Transverse colon (tissue), 4 donors: ENCODE results near the gene VWCE. TPM values are rescaled to one million over a fixed set of nuclear protein-coding genes. Genes with fewer than 3 reads are reported as not detected.

Experiments used
- DNase-seq: peaks from one replicate; pipeline ENCODE4 v3.0.0-alpha.2; 2019
- H3K27ac ChIP-seq, 4 donors: fragments of 200-600 bp; sonication (generic); 2 replicates each; pipeline ENCODE4 v1.5.1; 2016 to 2018; ENCODE audit warnings: inconsistent platforms in 4 of 4
- H3K27me3 ChIP-seq: fragments of 200-600 bp; sonication (generic); 2 replicates; pipeline ENCODE4 v1.5.1; 2017; ENCODE audit warnings: inconsistent platforms
- H3K36me3 ChIP-seq, 4 donors: fragments of 200-600 bp; sonication (generic); 2 replicates each; pipeline ENCODE4 v1.5.1; 2017 to 2019; ENCODE audit warnings: inconsistent platforms in 4 of 4
- H3K4me1 ChIP-seq, 4 donors: fragments of 200-600 bp; sonication (generic); 2 replicates each; pipeline ENCODE4 v1.5.1; 2017 to 2020; ENCODE audit warnings: inconsistent platforms in 4 of 4
- H3K4me3 ChIP-seq, 4 donors: fragments of 200-600 bp; sonication (generic); 1 replicate in 1 of 4; 2 replicates in 3 of 4; pipeline versions ENCODE4 v1.5.1 to v1.6.1; 2017 to 2019; ENCODE audit warnings: inconsistent platforms in 4 of 4
- H3K9me3 ChIP-seq, 2 donors: fragments of 200-600 bp; sonication (generic); 2 replicates each; pipeline ENCODE4 v1.5.1; 2017 to 2019; ENCODE audit warnings: inconsistent platforms in 2 of 2
- CTCF ChIP-seq, 5 experiments: fragments of 200-600 bp in 3 of 5; fragments of 450-650 bp in 2 of 5; sonication (generic) in 3 of 5; IDR thresholded peaks; 1 replicate in 2 of 5; 2 replicates in 3 of 5; pipeline ENCODE4 v1.5.1; 2016 to 2017; ENCODE audit warnings: antibody characterized with exemption in 5 of 5, inconsistent platforms in 3 of 5, mild to moderate bottlenecking in 2 of 5, moderate library complexity in 1 of 5
- EP300 ChIP-seq: sonication (generic); formaldehyde crosslinking; IDR thresholded peaks from one replicate; pipeline ENCODE4 v1.6.1; 2017; ENCODE audit warnings: antibody characterized with exemption, low read depth
- POLR2A ChIP-seq: fragments of 450-650 bp; IDR thresholded peaks from one replicate; pipeline ENCODE4 v1.6.1; 2016; ENCODE audit warnings: antibody characterized with exemption, mild to moderate bottlenecking, moderate library complexity
- POLR2AphosphoS5 ChIP-seq, 3 donors: sonication (generic); formaldehyde crosslinking; IDR thresholded peaks; one replicate each; pipeline ENCODE4 v1.6.1; 2016; ENCODE audit warnings: antibody characterized with exemption in 3 of 3
- WGBS, 2 donors: methylation state at CpG; one replicate each; pipeline ENCODE4 v1.1.5; 2018; ENCODE audit warnings: low coverage in 1 of 2; 5-methylcytosine and 5-hydroxymethylcytosine counted together
- in situ Hi-C, 4 donors: fragments of 200-750 bp; cut with MboI; loops; one replicate each; pipeline versions ENCODE4 v1.15.0 to v1.15.1; 2017; ENCODE audit warnings: low sequenced_read_pairs in 3 of 4, low pct_ligation_motif_present in 1 of 4, low pct_unique_long_range_greater_than_20kb in 1 of 4
- intact Hi-C: fragments of 100-400 bp; cut with DNase I; formaldehyde crosslinking; loops from one replicate; pipeline ENCODE4 v1.15.1; 2023; ENCODE audit warnings: low total_unique reads
- total RNA-seq, 4 donors: library from RNA; depleted of rRNA; stranded (reverse); fragments of >200 nt; gene quantifications; one replicate each; pipeline ENCODE4 v1.1.0, GENCODE V29; 2016

Gene VWCE
- total RNA-seq, 4 donors from 2014 or later = 0.16 to 2.2 (median 0.41) TPM; not detected in 1

- WGBS, 2 donors = 0 to 38% methylated on average over 1 to 31 of the region's 35 CpGs
- Histone ChIP-seq H3K9me3 (no peaks in the 10 kb centered on the region), H3K36me3 (no peaks in the 10 kb centered on the region), H3K27me3 (peaks cover 19% of the 10 kb centered on the region), H3K4me3 (peak overlapping the region in 1 of 4 donors; percentile 31), H3K4me1 (peaks cover 0 to 4% (median 0%) of the 10 kb centered on the region in 4 donors), H3K27ac (no peak overlapping the region)
- in situ Hi-C loops (no loop called here), intact Hi-C loops (no loop called here)
- DNase-seq = peak; percentile 81
- TF ChIP-seq EP300 = no peak
These were observed 13.4 kb downstream of the VWCE start for GRCh38 chr11:61281581-61282250.

GRCh38 chr11:61280883-61281580 is 14.1 kb downstream of the VWCE start:
- TF ChIP-seq EP300 (no peak), POLR2A (no peak), POLR2AphosphoS5 (IDR thresholded peaks at IDR 0.05) (no peak), CTCF (IDR thresholded peaks at IDR 0.05) (no peak)
- Histone ChIP-seq H3K36me3 (no peaks in the 10 kb centered on the region), H3K27me3 (peaks cover 19% of the 10 kb centered on the region), H3K4me3 (peak overlapping the region in 1 of 4 donors; percentile 31), H3K4me1 (peaks cover 0 to 4% (median 0%) of the 10 kb centered on the region in 4 donors), H3K27ac (no peak overlapping the region), H3K9me3 (no peaks in the 10 kb centered on the region)
- in situ Hi-C loops (no loop called here), intact Hi-C loops (no loop called here)
- 76 to 88% methylated on average over 6 to 20 of the region's 20 CpGs for WGBS, 2 donors
- no peak for DNase-seq

- no peak for DNase-seq
- H3K9me3 ChIP-seq = no peaks in the 10 kb centered on the region
- peaks cover 0 to 4% (median 0%) of the 10 kb centered on the region in 4 donors for H3K4me1 ChIP-seq
- WGBS, 2 donors = 73 to 75% methylated on average over 6 to 12 of the region's 12 CpGs
- peaks cover 24% of the 10 kb centered on the region for H3K27me3 ChIP-seq
- intact Hi-C loops = no loop called here
- in situ Hi-C loops = no loop called here
- no peak overlapping the region for H3K27ac ChIP-seq
- no peak overlapping the region for H3K4me3 ChIP-seq
- no peaks in the 10 kb centered on the region for H3K36me3 ChIP-seq
- no peak for TF ChIP-seq POLR2AphosphoS5 (IDR thresholded peaks at IDR 0.05)
- TF ChIP-seq CTCF (IDR thresholded peaks at IDR 0.05) = no peak
- TF ChIP-seq POLR2A = no peak
- TF ChIP-seq EP300 = no peak
These were observed 15.0 kb downstream of the VWCE start for GRCh38 chr11:61279934-61280659.

- no peak for DNase-seq
- Histone ChIP-seq H3K9me3 (no peaks in the 10 kb centered on the region), H3K4me1 (peaks cover 0 to 4% (median 0%) of the 10 kb centered on the region in 4 donors), H3K4me3 (no peak overlapping the region), H3K27me3 (peaks cover 28% of the 10 kb centered on the region), H3K27ac (no peak overlapping the region), H3K36me3 (no peaks in the 10 kb centered on the region)
- intact Hi-C loops = no loop called here
- in situ Hi-C loops = no loop called here
- TF ChIP-seq POLR2AphosphoS5 (IDR thresholded peaks at IDR 0.05) (no peak), CTCF (IDR thresholded peaks at IDR 0.05) (no peak), EP300 (no peak), POLR2A (no peak)
- 57 to 74% methylated on average over 5 to 10 of the region's 10 CpGs for WGBS, 2 donors
These were observed 17.1 kb downstream of the VWCE start for GRCh38 chr11:61278001-61278470.
